NCI-H1105 treated with DMSO at 0.1 percent for 48 hours (cell line): Measurements from ENCODE around the gene CCDC63.
"Not testable (repeated sequence)": the region's sequence is repeated elsewhere in the genome, so short reads cannot be mapped to it uniquely, and the experiment has no call there.

Source experiments
- DNase-seq: peaks from one replicate; lab custom pipeline; 2025; lab: John Stamatoyannopoulos, UW

CCDC63 gene

GRCh38 chr12:110923192-110923591 is 76.4 kb downstream of the CCDC63 start:
- DNase-seq: no peak

GRCh38 chr12:110923692-110924334 is 77.0 kb downstream of the CCDC63 start:
- DNase-seq: no peak

GRCh38 chr12:110927546-110927945 is 80.8 kb downstream of the CCDC63 start:
- no peak for DNase-seq

- DNase-seq: no peak
Observed at GRCh38 chr12:110928700-110929099, 81.9 kb downstream of the CCDC63 start.

GRCh38 chr12:110929818-110930217 is 83.0 kb downstream of the CCDC63 start:
- DNase-seq: no peak

GRCh38 chr12:110930348-110931314 is 83.8 kb downstream of the CCDC63 start:
- DNase-seq: no peak

- no peak for DNase-seq
Observed at GRCh38 chr12:110931315-110931728, 84.5 kb downstream of the CCDC63 start.

- DNase-seq: no peak
Observed at GRCh38 chr12:110932046-110932445, 85.3 kb downstream of the CCDC63 start.

- DNase-seq: no peak
Observed at GRCh38 chr12:110933326-110933974, 86.7 kb downstream of the CCDC63 start.

- DNase-seq: no peak
Observed at GRCh38 chr12:110934093-110934852, 87.5 kb downstream of the CCDC63 start.

GRCh38 chr12:110935588-110935987 is 88.8 kb downstream of the CCDC63 start:
- no peak for DNase-seq

- DNase-seq: no peak
Observed at GRCh38 chr12:110936367-110937103, 89.7 kb downstream of the CCDC63 start.

GRCh38 chr12:110937104-110937641 is 90.4 kb downstream of the CCDC63 start:
- DNase-seq: no peak

GRCh38 chr12:110940296-110940695 is 93.5 kb downstream of the CCDC63 start:
- DNase-seq: no peak

GRCh38 chr12:110940933-110941332 is 94.1 kb downstream of the CCDC63 start:
- no peak for DNase-seq

GRCh38 chr12:110941391-110941790 is 94.6 kb downstream of the CCDC63 start:
- DNase-seq: no peak

GRCh38 chr12:110943373-110943772 is 96.6 kb downstream of the CCDC63 start:
- DNase-seq: no peak

- DNase-seq: no peak
Observed at GRCh38 chr12:110948041-110948440, 101.3 kb downstream of the CCDC63 start.

- DNase-seq: not testable (repeated sequence)
Observed at GRCh38 chr12:110950466-110950865, 103.7 kb downstream of the CCDC63 start.

- DNase-seq: not testable (repeated sequence)
Observed at GRCh38 chr12:110950867-110951266, 104.1 kb downstream of the CCDC63 start.
